Astrocyte (in vitro differentiated cells and primary cell): ENCODE data around the gene MAML2. TPM values are rescaled to one million over a fixed set of nuclear protein-coding genes. Genes with fewer than 3 reads are reported as not detected.
A peak's percentile ranks its signal among the peaks of the same experiment; 100 is the strongest.

Source experiments
- DNase-seq: peaks from one replicate; pipeline ENCODE4 v3.0.0-alpha.2; 2010; ENCODE audit warnings: low read depth
- FAIRE-seq: peaks from 2 replicates; lab custom pipeline; 2011; peaks lifted over from hg19 to GRCh38; lab: Jason Lieb, UNC
- H2AFZ ChIP-seq: 2 replicates; pipeline ENCODE4 v1.6.0; 2012; ENCODE audit warnings: low read depth, low read length, inconsistent platforms
- H3K27ac ChIP-seq: 2 replicates; pipeline ENCODE4 v1.5.1; 2011; ENCODE audit warnings: low read depth, low read length, inconsistent platforms
- H3K27me3 ChIP-seq: 2 replicates; pipeline ENCODE4 v1.6.0; 2011; ENCODE audit warnings: low read length, inconsistent platforms; ENCODE audit not compliant: insufficient read depth
- H3K36me3 ChIP-seq: 2 replicates; pipeline ENCODE4 v1.5.1; 2011; ENCODE audit warnings: low read length, inconsistent platforms; ENCODE audit not compliant: insufficient read depth
- H3K4me1 ChIP-seq: 2 replicates; pipeline ENCODE4 v1.5.1; 2011; ENCODE audit warnings: low read length, inconsistent platforms; ENCODE audit not compliant: insufficient read depth
- H3K4me2 ChIP-seq: 2 replicates; pipeline ENCODE4 v1.6.0; 2012; ENCODE audit warnings: low read length, inconsistent platforms
- H3K4me3 ChIP-seq: 2 replicates; pipeline ENCODE4 v1.5.1; 2011; ENCODE audit warnings: low read depth, mild to moderate bottlenecking, low read length, inconsistent platforms; ENCODE audit not compliant: insufficient read depth
- H3K79me2 ChIP-seq: 2 replicates; pipeline ENCODE4 v1.6.0; 2012; ENCODE audit warnings: mild to moderate bottlenecking, low read length, inconsistent platforms; ENCODE audit not compliant: insufficient read depth
- H3K9ac ChIP-seq: 2 replicates; pipeline ENCODE4 v1.6.0; 2012; ENCODE audit warnings: mild to moderate bottlenecking, low read length, inconsistent platforms
- H3K9me3 ChIP-seq: 2 replicates; pipeline ENCODE4 v1.5.1; 2012; ENCODE audit warnings: low read depth, mild to moderate bottlenecking, low read length, inconsistent platforms; ENCODE audit not compliant: insufficient read depth
- H4K20me1 ChIP-seq: 2 replicates; pipeline ENCODE4 v1.6.0; 2012; ENCODE audit warnings: low read length, inconsistent platforms; ENCODE audit not compliant: insufficient read depth
- H3K27ac Mint-ChIP-seq: one replicate; pipeline ENCODE4 v1.8.0; 2021; ENCODE audit warnings: mild to moderate bottlenecking, mixed read lengths; ENCODE audit not compliant: unreplicated experiment
- H3K27me3 Mint-ChIP-seq: one replicate; pipeline ENCODE4 v1.8.0; 2021; ENCODE audit warnings: low read depth, mixed read lengths; ENCODE audit not compliant: unreplicated experiment
- H3K36me3 Mint-ChIP-seq: one replicate; pipeline ENCODE4 v1.8.0; 2021; ENCODE audit warnings: low read depth, mixed read lengths; ENCODE audit not compliant: unreplicated experiment
- H3K4me1 Mint-ChIP-seq: one replicate; pipeline ENCODE4 v1.8.0; 2021; ENCODE audit warnings: low read depth, mixed read lengths; ENCODE audit not compliant: unreplicated experiment
- H3K4me3 Mint-ChIP-seq: one replicate; pipeline ENCODE4 v1.8.0; 2021; ENCODE audit warnings: mild to moderate bottlenecking, moderate library complexity, mixed read lengths; ENCODE audit not compliant: unreplicated experiment
- H3K9me3 Mint-ChIP-seq: one replicate; pipeline ENCODE4 v1.8.0; 2021; ENCODE audit warnings: mild to moderate bottlenecking, mixed read lengths; ENCODE audit not compliant: unreplicated experiment
- EZH2 ChIP-seq: IDR thresholded peaks from 2 replicates; pipeline ENCODE4 v1.6.1; 2012; ENCODE audit warnings: mild to moderate bottlenecking, low read length, inconsistent platforms; ENCODE audit not compliant: insufficient read depth
- total RNA-seq: library from RNA; stranded (reverse); gene quantifications from 2 replicates; pipeline ENCODE4 v1.2.1, GENCODE V29; 2021
- TF ChIP-seq, protein P1 (sequence below): IDR thresholded peaks from 2 replicates; pipeline ENCODE4 v1.5.1; 2011; ENCODE audit warnings: low read depth, mild to moderate bottlenecking, inconsistent platforms, low read length, moderate library complexity; ENCODE audit not compliant: insufficient read depth

The MAML2 gene
- total RNA-seq, 1 donor from 2014 or later = 27.4 TPM

DNA sequence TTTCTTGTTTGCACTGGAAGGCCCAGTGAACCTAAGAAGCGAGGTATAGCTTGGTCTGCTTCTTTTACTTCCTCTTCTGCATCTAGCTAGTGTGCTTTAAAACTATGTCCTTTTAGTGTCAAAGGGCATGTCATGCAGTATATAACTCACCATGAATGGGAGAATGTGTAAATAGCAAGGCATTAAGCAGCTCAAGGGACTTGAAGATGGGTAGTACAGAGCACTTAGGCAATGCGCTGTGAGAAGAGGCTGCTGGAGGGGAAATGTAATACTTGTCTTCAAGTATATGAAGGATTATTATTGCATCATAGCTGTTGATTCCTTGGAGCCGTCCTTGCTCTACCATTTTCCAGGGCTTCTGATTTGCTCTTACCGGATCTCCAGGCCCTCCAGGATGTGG is 7.6 kb downstream of the MAML2 start:
- FAIRE-seq = no peak
- Mint-ChIP-seq H3K27me3 (no peaks in the 10 kb centered on the region), H3K4me3 (no peak overlapping the region), H3K36me3 (peaks cover 9% of the 10 kb centered on the region), H3K27ac (no peak overlapping the region), H3K4me1 (peaks cover 60% of the 10 kb centered on the region), H3K9me3 (no peaks in the 10 kb centered on the region)
- peaks cover 49% of the 10 kb centered on the region for H3K4me1 ChIP-seq
- no peak overlapping the region for H3K4me2 ChIP-seq
- no peak overlapping the region for H3K4me3 ChIP-seq
- peaks cover 9% of the 10 kb centered on the region for H4K20me1 ChIP-seq
- H3K9ac ChIP-seq = no peak overlapping the region
- H3K27ac ChIP-seq = no peak overlapping the region
- peaks cover 6% of the 10 kb centered on the region for H3K36me3 ChIP-seq
- peaks cover 98% of the 10 kb centered on the region for H3K79me2 ChIP-seq
- H3K27me3 ChIP-seq = no peaks in the 10 kb centered on the region
- no peak for DNase-seq
- H3K9me3 ChIP-seq = no peaks in the 10 kb centered on the region
- TF ChIP-seq, protein P1, sequence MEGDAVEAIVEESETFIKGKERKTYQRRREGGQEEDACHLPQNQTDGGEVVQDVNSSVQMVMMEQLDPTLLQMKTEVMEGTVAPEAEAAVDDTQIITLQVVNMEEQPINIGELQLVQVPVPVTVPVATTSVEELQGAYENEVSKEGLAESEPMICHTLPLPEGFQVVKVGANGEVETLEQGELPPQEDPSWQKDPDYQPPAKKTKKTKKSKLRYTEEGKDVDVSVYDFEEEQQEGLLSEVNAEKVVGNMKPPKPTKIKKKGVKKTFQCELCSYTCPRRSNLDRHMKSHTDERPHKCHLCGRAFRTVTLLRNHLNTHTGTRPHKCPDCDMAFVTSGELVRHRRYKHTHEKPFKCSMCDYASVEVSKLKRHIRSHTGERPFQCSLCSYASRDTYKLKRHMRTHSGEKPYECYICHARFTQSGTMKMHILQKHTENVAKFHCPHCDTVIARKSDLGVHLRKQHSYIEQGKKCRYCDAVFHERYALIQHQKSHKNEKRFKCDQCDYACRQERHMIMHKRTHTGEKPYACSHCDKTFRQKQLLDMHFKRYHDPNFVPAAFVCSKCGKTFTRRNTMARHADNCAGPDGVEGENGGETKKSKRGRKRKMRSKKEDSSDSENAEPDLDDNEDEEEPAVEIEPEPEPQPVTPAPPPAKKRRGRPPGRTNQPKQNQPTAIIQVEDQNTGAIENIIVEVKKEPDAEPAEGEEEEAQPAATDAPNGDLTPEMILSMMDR = no peak
- no peak for TF ChIP-seq EZH2
- H2AFZ ChIP-seq = no peak overlapping the region

DNA sequence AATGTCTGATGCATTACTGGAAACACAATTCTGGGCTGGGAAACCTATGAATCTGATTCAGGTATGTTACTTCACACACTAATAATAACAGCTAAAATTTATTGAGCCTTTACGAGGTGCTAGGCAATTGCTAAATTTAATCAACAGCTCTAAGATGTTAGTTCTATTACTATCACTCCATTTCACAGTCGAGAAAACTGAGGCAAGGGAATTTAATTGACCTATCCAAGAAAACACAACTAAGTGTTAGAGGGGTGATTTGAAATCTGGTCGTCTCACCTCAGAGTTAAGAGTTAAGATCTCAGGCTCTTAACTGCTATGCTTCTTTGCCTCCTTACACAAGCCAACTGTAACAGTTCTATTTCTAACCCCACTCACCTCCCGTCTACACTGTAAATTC is 8.8 kb downstream of the MAML2 start:
- Histone ChIP-seq H3K79me2 (peaks cover 98% of the 10 kb centered on the region), H3K27me3 (no peaks in the 10 kb centered on the region), H3K4me2 (no peak overlapping the region), H3K36me3 (peaks cover 6% of the 10 kb centered on the region), H3K9ac (no peak overlapping the region), H2AFZ (no peak overlapping the region), H3K27ac (no peak overlapping the region), H3K4me3 (no peak overlapping the region), H3K9me3 (no peaks in the 10 kb centered on the region), H4K20me1 (peaks cover 9% of the 10 kb centered on the region), H3K4me1 (peaks cover 46% of the 10 kb centered on the region)
- Mint-ChIP-seq H3K27me3 (no peaks in the 10 kb centered on the region), H3K4me3 (no peak overlapping the region), H3K4me1 (peaks cover 62% of the 10 kb centered on the region), H3K9me3 (no peaks in the 10 kb centered on the region), H3K27ac (no peak overlapping the region), H3K36me3 (peaks cover 13% of the 10 kb centered on the region)
- DNase-seq (no peak), FAIRE-seq (no peak)
- TF ChIP-seq, protein P1 = no peak
- no peak for TF ChIP-seq EZH2

DNA sequence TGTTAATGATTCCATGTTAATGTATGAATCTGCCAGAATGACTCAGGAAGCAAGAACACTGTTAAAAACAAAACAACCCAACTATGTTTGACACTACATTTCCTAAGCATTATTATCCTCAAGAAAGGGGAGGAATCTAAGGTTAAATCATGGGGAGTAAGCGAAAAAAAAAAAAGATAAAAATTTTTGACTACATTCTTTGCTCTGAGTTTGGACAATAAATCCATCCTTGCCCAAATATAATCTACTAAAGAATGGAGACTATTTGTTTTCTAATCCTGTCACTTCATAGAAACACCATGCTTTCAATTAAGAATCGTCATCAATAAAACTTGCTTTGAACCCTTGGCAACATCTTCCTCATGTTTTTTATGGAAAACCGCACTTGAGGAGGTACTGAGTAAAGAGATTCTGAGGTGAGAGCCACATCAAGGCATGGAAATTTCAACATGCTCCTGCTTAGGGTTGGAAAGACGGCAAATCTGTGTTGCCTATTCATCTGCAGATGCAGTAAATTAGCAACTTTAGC is 9.7 kb downstream of the MAML2 start:
- Mint-ChIP-seq H3K4me3 (no peak overlapping the region), H3K9me3 (no peaks in the 10 kb centered on the region), H3K27ac (peak overlapping the region; percentile 37), H3K36me3 (peaks cover 13% of the 10 kb centered on the region), H3K4me1 (peaks cover 60% of the 10 kb centered on the region), H3K27me3 (no peaks in the 10 kb centered on the region)
- no peak overlapping the region for H3K4me3 ChIP-seq
- FAIRE-seq (peak; percentile 39), DNase-seq (peak; percentile 68)
- H3K9me3 ChIP-seq = no peaks in the 10 kb centered on the region
- H4K20me1 ChIP-seq = peaks cover 6% of the 10 kb centered on the region
- peaks cover 43% of the 10 kb centered on the region for H3K4me1 ChIP-seq
- peak overlapping the region; percentile 22 for H3K27ac ChIP-seq
- TF ChIP-seq, protein P1 = no peak
- no peak for TF ChIP-seq EZH2
- peak overlapping the region; percentile 18 for H3K9ac ChIP-seq
- peaks cover 98% of the 10 kb centered on the region for H3K79me2 ChIP-seq
- H3K4me2 ChIP-seq = peak overlapping the region; percentile 24
- H2AFZ ChIP-seq = no peak overlapping the region
- H3K36me3 ChIP-seq = peaks cover 6% of the 10 kb centered on the region
- no peaks in the 10 kb centered on the region for H3K27me3 ChIP-seq
